HepG2 (cell line): ENCODE results near the gene RAB14. TPM values are rescaled to one million over a fixed set of nuclear protein-coding genes. Genes with fewer than 3 reads are reported as not detected.

Experiments used
- ATAC-seq: fragments of 200-7000 bp; cut with Tn5 transposase; 3 replicates; pipeline ENCODE4 v1.9.1; 2020; ENCODE audit warnings: mild to moderate bottlenecking, moderate library complexity
- BruUV-seq: library from RNA; stranded (reverse); fragments of 400-500 nt; replicated peaks from 2 replicates; lab custom pipeline; 2021; lab: Mats Ljungman, UMichigan
- CTCF ChIA-PET: fragments of 300-600 bp; formaldehyde crosslinking; extraction: SDS; loops from one replicate; lab custom pipeline; 2021; ENCODE audit warnings: low total read pairs, inconsistent platforms, low intra/inter-chr PET ratio; lab: Yijun Ruan, JAX
- POLR2A ChIA-PET: fragments of 350-600 bp; sonication (Branson Sonifier 250); formaldehyde crosslinking; loops from one replicate; lab custom pipeline; 2020; ENCODE audit warnings: antibody characterized with exemption, inconsistent platforms; lab: Yijun Ruan, JAX
- DNase-seq: peaks from one replicate; pipeline ENCODE4 v3.0.0-alpha.2; 2015; ENCODE audit warnings: low spot score
- FAIRE-seq: peaks from 3 replicates; lab custom pipeline; 2011; peaks lifted over from hg19 to GRCh38; lab: Jason Lieb, UNC
- H2AFZ ChIP-seq: one replicate; pipeline ENCODE4 v1.6.1; 2011; ENCODE audit warnings: low read length, inconsistent platforms
- H3K27ac ChIP-seq: fragments of 300-600 bp; 3 replicates; pipeline ENCODE4 v1.8.0; 2011; ENCODE audit warnings: mixed run types, mild to moderate bottlenecking, mixed read lengths, low read length, inconsistent platforms; ENCODE audit not compliant: insufficient read depth; ENCODE audit errors: extremely low read length
- H3K27me3 ChIP-seq, 2 experiments: fragments of 200-600 bp in 1 of 2; 2 replicates in 1 of 2; 3 replicates in 1 of 2; pipeline versions ENCODE4 v1.6.0 to v1.8.0; 2011; ENCODE audit warnings: low read length in 2 of 2, mild to moderate bottlenecking in 2 of 2, moderate library complexity in 2 of 2, inconsistent platforms in 1 of 2; ENCODE audit not compliant: insufficient read depth in 2 of 2, control insufficient read depth in 1 of 2
- H3K36me3 ChIP-seq, 2 experiments: fragments of 200-600 bp in 1 of 2; replicated peaks in 1 of 2; 2 replicates in 1 of 2; 3 replicates in 1 of 2; pipeline versions ENCODE4 v1.5.1 to v1.8.0; 2011; ENCODE audit warnings: low read length in 2 of 2, inconsistent platforms in 1 of 2; ENCODE audit not compliant: insufficient read depth in 2 of 2, control insufficient read depth in 1 of 2
- H3K4me1 ChIP-seq: 2 replicates; pipeline ENCODE4 v1.5.1; 2012; ENCODE audit warnings: low read length, inconsistent platforms; ENCODE audit not compliant: insufficient read depth
- H3K4me2 ChIP-seq: 2 replicates; pipeline ENCODE4 v1.6.0; 2011; ENCODE audit warnings: low read depth, low read length, inconsistent platforms
- H3K4me3 ChIP-seq, 3 experiments: fragments of 200-600 bp in 1 of 3; sonication (generic), shearing (Covaris generic) in 1 of 3; replicated peaks in 1 of 3; 2 replicates each; pipeline ENCODE4 v1.5.1; 2011 to 2016; ENCODE audit warnings: low read length in 3 of 3, inconsistent platforms in 2 of 3, low read depth in 2 of 3, mild to moderate bottlenecking in 2 of 3, control low read depth in 1 of 3, mixed read lengths in 1 of 3; ENCODE audit not compliant: insufficient read depth in 1 of 3
- H3K79me2 ChIP-seq: one replicate; pipeline ENCODE4 v1.6.1; 2011; ENCODE audit warnings: low read length, inconsistent platforms; ENCODE audit not compliant: insufficient read depth
- H3K9ac ChIP-seq: 2 replicates; pipeline ENCODE4 v1.6.0; 2011; ENCODE audit warnings: mild to moderate bottlenecking, low read depth, low read length, inconsistent platforms; ENCODE audit not compliant: insufficient read depth
- H3K9me3 ChIP-seq: 2 replicates; pipeline ENCODE4 v1.5.1; 2012; ENCODE audit warnings: mild to moderate bottlenecking, low read length
- H4K20me1 ChIP-seq: 2 replicates; pipeline ENCODE4 v1.6.0; 2011; ENCODE audit warnings: inconsistent platforms, mild to moderate bottlenecking, low read length, moderate library complexity; ENCODE audit not compliant: insufficient read depth
- ARNTL ChIP-seq: sonication (generic); formaldehyde crosslinking; IDR thresholded peaks from 2 replicates; pipeline ENCODE4 v1.4.0; 2020; ENCODE audit warnings: mild to moderate bottlenecking, missing genetic modification reagents
- ASH2L ChIP-seq: fragments of 300-600, 200-600 bp; sonication (generic); IDR thresholded peaks from 2 replicates; pipeline ENCODE4 v1.7.0; 2017; ENCODE audit warnings: low read depth, mild to moderate bottlenecking, moderate library complexity, mixed read lengths, low read length; ENCODE audit not compliant: insufficient read length
- ATF7-NPFF ChIP-seq: sonication (generic); formaldehyde crosslinking; IDR thresholded peaks from 2 replicates; pipeline ENCODE4 v1.8.1; 2023; ENCODE audit warnings: mild to moderate bottlenecking, low read depth, missing genetic modification reagents, moderate library complexity
- CC2D1A ChIP-seq: sonication (generic); formaldehyde crosslinking; IDR thresholded peaks from 2 replicates; pipeline ENCODE4 v1.8.1; 2023; ENCODE audit warnings: mild to moderate bottlenecking, missing genetic modification reagents
- IRF2 ChIP-seq: IDR thresholded peaks from 2 replicates; pipeline ENCODE4 v1.6.1; 2018; ENCODE audit warnings: missing genetic modification reagents, missing compliant biosample characterization
- KLF12 ChIP-seq: sonication (generic); formaldehyde crosslinking; IDR thresholded peaks from 2 replicates; pipeline ENCODE4 v1.4.0; 2020; ENCODE audit warnings: missing genetic modification reagents, borderline replicate concordance
- MTA1 ChIP-seq: sonication (generic); formaldehyde crosslinking; IDR thresholded peaks from 2 replicates; pipeline ENCODE4 v1.4.0; 2020; ENCODE audit warnings: missing genetic modification reagents, mild to moderate bottlenecking, borderline replicate concordance
- REXO4 ChIP-seq: sonication (generic); formaldehyde crosslinking; IDR thresholded peaks from 2 replicates; pipeline ENCODE4 v1.8.0; 2022; ENCODE audit warnings: missing genetic modification reagents, mild to moderate bottlenecking, borderline replicate concordance
- RFXANK ChIP-seq: IDR thresholded peaks from 2 replicates; pipeline ENCODE4 v1.6.1; 2016
- RNF2 ChIP-seq: fragments of 450-650 bp; conservative IDR thresholded peaks from 2 replicates; pipeline ENCODE4 v1.6.1; 2016; ENCODE audit warnings: low read depth
- SKI ChIP-seq: fragments of 450-650 bp; IDR thresholded peaks from one replicate; pipeline ENCODE4 v1.6.1; 2018; ENCODE audit warnings: mild to moderate bottlenecking; ENCODE audit not compliant: partially characterized antibody
- SNAI1 ChIP-seq: sonication (generic); formaldehyde crosslinking; IDR thresholded peaks from 2 replicates; pipeline ENCODE4 v1.5.0; 2020; ENCODE audit warnings: mild to moderate bottlenecking, missing genetic modification reagents, borderline replicate concordance
- TERF1 ChIP-seq: sonication (generic); formaldehyde crosslinking; IDR thresholded peaks from 2 replicates; pipeline ENCODE4 v1.8.0; 2022; ENCODE audit warnings: mild to moderate bottlenecking, missing genetic modification reagents, moderate library complexity
- TMF1 ChIP-seq: sonication (generic); formaldehyde crosslinking; IDR thresholded peaks from 2 replicates; pipeline ENCODE4 v1.8.1; 2022; ENCODE audit warnings: low read depth, missing genetic modification reagents
- TSC22D2 ChIP-seq: sonication (generic); formaldehyde crosslinking; IDR thresholded peaks from 2 replicates; pipeline ENCODE4 v1.5.1; 2020; ENCODE audit warnings: missing genetic modification reagents, mild to moderate bottlenecking, borderline replicate concordance
- ZBTB14 ChIP-seq: sonication (generic); formaldehyde crosslinking; IDR thresholded peaks from 2 replicates; pipeline ENCODE4 v1.4.0; 2020; ENCODE audit warnings: missing genetic modification reagents
- ZFAT ChIP-seq: sonication (generic); formaldehyde crosslinking; conservative IDR thresholded peaks from 2 replicates; pipeline ENCODE4 v1.8.1; 2023; ENCODE audit warnings: missing genetic modification reagents, inconsistent platforms
- ZMAT3 ChIP-seq: sonication (generic); formaldehyde crosslinking; conservative IDR thresholded peaks from 2 replicates; pipeline ENCODE4 v1.7.0; 2021; ENCODE audit warnings: missing genetic modification reagents
- ZNF263 ChIP-seq: sonication (generic); formaldehyde crosslinking; IDR thresholded peaks from 2 replicates; pipeline ENCODE4 v1.4.0; 2020; ENCODE audit warnings: missing genetic modification reagents
- ZNF441 ChIP-seq: sonication (generic); formaldehyde crosslinking; IDR thresholded peaks from 2 replicates; pipeline ENCODE4 v1.7.0; 2021; ENCODE audit warnings: missing genetic modification reagents, borderline replicate concordance
- ZNF451 ChIP-seq: sonication (generic); formaldehyde crosslinking; IDR thresholded peaks from 2 replicates; pipeline ENCODE4 v1.5.0; 2020; ENCODE audit warnings: mild to moderate bottlenecking, missing genetic modification reagents
- ZNF567 ChIP-seq: sonication (generic); formaldehyde crosslinking; IDR thresholded peaks from 2 replicates; pipeline ENCODE4 v1.8.1; 2023; ENCODE audit warnings: mild to moderate bottlenecking, missing genetic modification reagents, borderline replicate concordance
- ZNF607 ChIP-seq: sonication (generic); formaldehyde crosslinking; IDR thresholded peaks from 2 replicates; pipeline ENCODE4 v1.5.1; 2020; ENCODE audit warnings: missing genetic modification reagents, mild to moderate bottlenecking, borderline replicate concordance
- ZSCAN21 ChIP-seq: sonication (generic); formaldehyde crosslinking; IDR thresholded peaks from 2 replicates; pipeline ENCODE4 v1.8.0; 2022; ENCODE audit warnings: mild to moderate bottlenecking, missing genetic modification reagents, moderate library complexity, borderline replicate concordance
- WGBS: methylation state at CpG from one replicate; pipeline ENCODE4 v1.1.6; 2017; ENCODE audit warnings: low lambda C conversion rate; 5-methylcytosine and 5-hydroxymethylcytosine counted together
- in situ Hi-C: cut with HindIII; loops from 2 replicates; pipeline ENCODE4 v1.10.0; 2017; ENCODE audit warnings: low pct_unique_long_range_greater_than_20kb; ENCODE audit not compliant: extremely low pct_ligation_motif_present
- intact Hi-C: fragments of 100-400 bp; cut with micrococcal nuclease; formaldehyde crosslinking; loops from one replicate; pipeline ENCODE4 v1.10.0; 2022; ENCODE audit not compliant: unreplicated experiment
- polyA plus RNA-seq, 8 experiments: library from polyadenylated mRNA; depleted of rRNA in 3 of 8; stranded (reverse) in 7 of 8; unstranded in 1 of 8; fragments of >200 nt; fragmentation: Illumina TruSeq in 4 of 8; extraction: Trizol in 4 of 8; gene quantifications; 2 replicates each; pipeline versions ENCODE4 v1.2.1 to v1.2.3, GENCODE V29; 2011 to 2016; ENCODE audit warnings: low read depth in 4 of 8, missing spikeins in 1 of 8, mixed read lengths in 1 of 8; ENCODE audit not compliant: insufficient read depth in 1 of 8
- total RNA-seq, 5 experiments: library from RNA; depleted of rRNA; stranded (reverse); fragments of >200 nt; fragmentation: Illumina TruSeq; extraction: Trizol; gene quantifications; 2 replicates each; pipeline ENCODE4 v1.2.3, GENCODE V29; 2016; ENCODE audit warnings: low read depth in 1 of 5

The RAB14 gene
- total and polyA plus RNA-seq, 2 of the 13 experiments (the other 11 are each of a cell fraction or from before 2014, with no cell fraction given) = 17.4 to 19.3 TPM

- H3K4me2 ChIP-seq = peak overlapping the region; percentile 89
- H3K27me3 ChIP-seq = no peaks in the 10 kb centered on the region; a peak in 1 of 5 replicates
- peaks cover 46% of the 10 kb centered on the region for H4K20me1 ChIP-seq
- in situ Hi-C loops = no loop called here
- peak overlapping the region; percentile 91 for H3K9ac ChIP-seq
- no peaks in the 10 kb centered on the region for H3K36me3 ChIP-seq
- H3K79me2 ChIP-seq = peaks cover 58% of the 10 kb centered on the region
- H2AFZ ChIP-seq = no peak overlapping the region
- no TSS peak for BruUV-seq
- no peaks in the 10 kb centered on the region for H3K9me3 ChIP-seq
- WGBS = 0% methylated on average over 20 of the region's 81 CpGs
- peaks cover 64% of the 10 kb centered on the region for H3K4me1 ChIP-seq
- no peak for FAIRE-seq
- intact Hi-C loops = no loop called here
- ChIA-PET POLR2A (interaction anchor here (1.0 to 2.4 kb wide), 8 partner anchors 12 to 88 kb away, joined by 3 to 18 read pairs (median 5); partner anchors contain the start of gene GSN), CTCF (no interaction called here)
- peak overlapping the region; percentile 81 for H3K27ac ChIP-seq
- H3K4me3 ChIP-seq = peak overlapping the region; percentile 88 to 93 (median 91)
- ATAC-seq = peak; percentile 70
- DNase-seq = no peak
- peak; percentile 73; the same call in 1 of the 2 replicates for TF ChIP-seq TMF1 (CRISPR knock-in tag)
- TF ChIP-seq TSC22D2 (CRISPR knock-in tag) = no peak
- no peak for TF ChIP-seq ZFAT
- peak; percentile 15 for TF ChIP-seq SKI
- 0 out of 2 replicates have a peak, but pooled peaks have one; percentile 53 for TF ChIP-seq TERF1
- peak; percentile 56; the same call in 1 of the 2 replicates for TF ChIP-seq KLF12 (CRISPR knock-in tag)
- TF ChIP-seq RFXANK = no peak
- 0 out of 2 replicates have a peak, but pooled peaks have one; percentile 12 for TF ChIP-seq ZNF451 (CRISPR knock-in tag)
- peak; percentile 75 for TF ChIP-seq ASH2L
- no peak for TF ChIP-seq CC2D1A
- TF ChIP-seq ZBTB14 (CRISPR knock-in tag) = no peak
- no peak; the same call in none of the 2 replicates for TF ChIP-seq ATF7-NPFF (CRISPR knock-in tag)
- TF ChIP-seq ZNF441 (CRISPR knock-in tag) = peak; percentile 43; the same call in 1 of the 2 replicates
- TF ChIP-seq ZNF263 = no peak; the same call in 1 of the 2 replicates
- TF ChIP-seq ZNF567 (CRISPR knock-in tag) = no peak
- no peak; the same call in 1 of the 2 replicates for TF ChIP-seq ZNF607 (CRISPR knock-in tag)
- peak; percentile 84 for TF ChIP-seq ZSCAN21 (CRISPR knock-in tag)
- 0 out of 2 replicates have a peak, but pooled peaks have one; percentile 63 for TF ChIP-seq SNAI1
- TF ChIP-seq REXO4 (CRISPR knock-in tag) = 0 out of 2 replicates have a peak, but pooled peaks have one; percentile 24
- no peak for TF ChIP-seq RNF2
- TF ChIP-seq IRF2 (CRISPR knock-in tag) = no peak
- TF ChIP-seq ZMAT3 (CRISPR knock-in tag) = peak; percentile 81
- TF ChIP-seq ARNTL = no peak
- 0 out of 2 replicates have a peak, but pooled peaks have one; percentile 31 for TF ChIP-seq MTA1 (CRISPR knock-in tag)
Observed at GRCh38 chr9:121201045-121201737, 478 bp downstream of the RAB14 start.
